Astrocyte (in vitro differentiated cells and primary cell): ENCODE data around the gene EEF1B2. TPM values are rescaled to one million over a fixed set of nuclear protein-coding genes. Genes with fewer than 3 reads are reported as not detected.

Experiments
- DNase-seq: peaks from one replicate; pipeline ENCODE4 v3.0.0-alpha.2; 2010; ENCODE audit warnings: low read depth
- FAIRE-seq: peaks from 2 replicates; lab custom pipeline; 2011; peaks lifted over from hg19 to GRCh38; lab: Jason Lieb, UNC
- H2AFZ ChIP-seq: 2 replicates; pipeline ENCODE4 v1.6.0; 2012; ENCODE audit warnings: low read depth, low read length, inconsistent platforms
- H3K27ac ChIP-seq: 2 replicates; pipeline ENCODE4 v1.5.1; 2011; ENCODE audit warnings: low read depth, low read length, inconsistent platforms
- H3K27me3 ChIP-seq: 2 replicates; pipeline ENCODE4 v1.6.0; 2011; ENCODE audit warnings: low read length, inconsistent platforms; ENCODE audit not compliant: insufficient read depth
- H3K36me3 ChIP-seq: 2 replicates; pipeline ENCODE4 v1.5.1; 2011; ENCODE audit warnings: low read length, inconsistent platforms; ENCODE audit not compliant: insufficient read depth
- H3K4me1 ChIP-seq: 2 replicates; pipeline ENCODE4 v1.5.1; 2011; ENCODE audit warnings: low read length, inconsistent platforms; ENCODE audit not compliant: insufficient read depth
- H3K4me2 ChIP-seq: 2 replicates; pipeline ENCODE4 v1.6.0; 2012; ENCODE audit warnings: low read length, inconsistent platforms
- H3K4me3 ChIP-seq: 2 replicates; pipeline ENCODE4 v1.5.1; 2011; ENCODE audit warnings: low read depth, mild to moderate bottlenecking, low read length, inconsistent platforms; ENCODE audit not compliant: insufficient read depth
- H3K79me2 ChIP-seq: 2 replicates; pipeline ENCODE4 v1.6.0; 2012; ENCODE audit warnings: mild to moderate bottlenecking, low read length, inconsistent platforms; ENCODE audit not compliant: insufficient read depth
- H3K9ac ChIP-seq: 2 replicates; pipeline ENCODE4 v1.6.0; 2012; ENCODE audit warnings: mild to moderate bottlenecking, low read length, inconsistent platforms
- H3K9me3 ChIP-seq: 2 replicates; pipeline ENCODE4 v1.5.1; 2012; ENCODE audit warnings: low read depth, mild to moderate bottlenecking, low read length, inconsistent platforms; ENCODE audit not compliant: insufficient read depth
- H4K20me1 ChIP-seq: 2 replicates; pipeline ENCODE4 v1.6.0; 2012; ENCODE audit warnings: low read length, inconsistent platforms; ENCODE audit not compliant: insufficient read depth
- H3K27ac Mint-ChIP-seq: one replicate; pipeline ENCODE4 v1.8.0; 2021; ENCODE audit warnings: mild to moderate bottlenecking, mixed read lengths; ENCODE audit not compliant: unreplicated experiment
- H3K27me3 Mint-ChIP-seq: one replicate; pipeline ENCODE4 v1.8.0; 2021; ENCODE audit warnings: low read depth, mixed read lengths; ENCODE audit not compliant: unreplicated experiment
- H3K36me3 Mint-ChIP-seq: one replicate; pipeline ENCODE4 v1.8.0; 2021; ENCODE audit warnings: low read depth, mixed read lengths; ENCODE audit not compliant: unreplicated experiment
- H3K4me1 Mint-ChIP-seq: one replicate; pipeline ENCODE4 v1.8.0; 2021; ENCODE audit warnings: low read depth, mixed read lengths; ENCODE audit not compliant: unreplicated experiment
- H3K4me3 Mint-ChIP-seq: one replicate; pipeline ENCODE4 v1.8.0; 2021; ENCODE audit warnings: mild to moderate bottlenecking, moderate library complexity, mixed read lengths; ENCODE audit not compliant: unreplicated experiment
- H3K9me3 Mint-ChIP-seq: one replicate; pipeline ENCODE4 v1.8.0; 2021; ENCODE audit warnings: mild to moderate bottlenecking, mixed read lengths; ENCODE audit not compliant: unreplicated experiment
- EZH2 ChIP-seq: IDR thresholded peaks from 2 replicates; pipeline ENCODE4 v1.6.1; 2012; ENCODE audit warnings: mild to moderate bottlenecking, low read length, inconsistent platforms; ENCODE audit not compliant: insufficient read depth
- total RNA-seq: library from RNA; stranded (reverse); gene quantifications from 2 replicates; pipeline ENCODE4 v1.2.1, GENCODE V29; 2021
- TF ChIP-seq, protein P1 (sequence below): IDR thresholded peaks from 2 replicates; pipeline ENCODE4 v1.5.1; 2011; ENCODE audit warnings: low read depth, mild to moderate bottlenecking, inconsistent platforms, low read length, moderate library complexity; ENCODE audit not compliant: insufficient read depth

EEF1B2 gene
- total RNA-seq, 1 donor from 2014 or later = 546 TPM

DNA sequence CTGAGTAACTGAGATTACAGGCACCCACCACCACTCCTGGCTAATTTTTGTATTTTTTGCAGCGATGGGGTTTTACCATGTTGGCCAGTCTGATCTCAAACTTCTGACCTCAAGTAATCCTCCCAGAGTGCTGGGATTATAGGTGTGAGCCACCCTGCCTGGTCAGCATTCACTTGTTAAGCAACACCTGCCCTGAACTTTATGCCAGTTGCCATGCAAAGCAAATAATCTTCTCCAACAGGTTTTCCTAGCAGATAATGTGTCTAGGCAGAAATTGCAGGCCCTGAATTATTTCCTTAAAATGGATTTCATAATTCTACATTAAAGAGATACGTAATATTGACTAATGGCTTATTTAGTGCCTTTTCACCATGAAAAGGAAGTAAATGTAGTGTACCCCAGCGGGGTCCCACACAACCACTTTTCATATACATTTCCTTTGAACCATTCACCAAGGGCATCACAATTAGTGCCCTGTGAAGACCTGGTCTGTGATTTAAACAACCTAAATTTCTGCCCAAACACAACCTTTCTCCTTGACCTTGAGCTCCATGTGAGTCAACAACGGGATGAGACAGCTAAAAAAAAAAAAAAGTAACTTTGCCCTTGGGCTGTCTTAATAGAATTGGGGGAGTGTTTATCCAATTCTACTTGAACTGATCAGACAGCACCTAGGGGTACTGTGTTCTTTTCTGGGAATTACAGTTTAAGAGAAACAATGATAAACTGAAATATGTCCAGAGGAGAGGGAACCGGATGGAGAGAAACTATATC is 41.6 kb downstream of the EEF1B2 start:
- no peak overlapping the region for H2AFZ ChIP-seq
- no peaks in the 10 kb centered on the region for H3K27me3 ChIP-seq
- no peaks in the 10 kb centered on the region for H3K36me3 ChIP-seq
- Mint-ChIP-seq H3K4me3 (no peak overlapping the region), H3K27me3 (no peaks in the 10 kb centered on the region), H3K36me3 (peaks cover 9% of the 10 kb centered on the region), H3K9me3 (no peaks in the 10 kb centered on the region), H3K27ac (no peak overlapping the region), H3K4me1 (peaks cover 4% of the 10 kb centered on the region)
- no peak for DNase-seq
- no peak overlapping the region for H3K4me3 ChIP-seq
- no peak overlapping the region for H3K27ac ChIP-seq
- H3K79me2 ChIP-seq = no peaks in the 10 kb centered on the region
- no peak for TF ChIP-seq EZH2
- TF ChIP-seq, protein P1, sequence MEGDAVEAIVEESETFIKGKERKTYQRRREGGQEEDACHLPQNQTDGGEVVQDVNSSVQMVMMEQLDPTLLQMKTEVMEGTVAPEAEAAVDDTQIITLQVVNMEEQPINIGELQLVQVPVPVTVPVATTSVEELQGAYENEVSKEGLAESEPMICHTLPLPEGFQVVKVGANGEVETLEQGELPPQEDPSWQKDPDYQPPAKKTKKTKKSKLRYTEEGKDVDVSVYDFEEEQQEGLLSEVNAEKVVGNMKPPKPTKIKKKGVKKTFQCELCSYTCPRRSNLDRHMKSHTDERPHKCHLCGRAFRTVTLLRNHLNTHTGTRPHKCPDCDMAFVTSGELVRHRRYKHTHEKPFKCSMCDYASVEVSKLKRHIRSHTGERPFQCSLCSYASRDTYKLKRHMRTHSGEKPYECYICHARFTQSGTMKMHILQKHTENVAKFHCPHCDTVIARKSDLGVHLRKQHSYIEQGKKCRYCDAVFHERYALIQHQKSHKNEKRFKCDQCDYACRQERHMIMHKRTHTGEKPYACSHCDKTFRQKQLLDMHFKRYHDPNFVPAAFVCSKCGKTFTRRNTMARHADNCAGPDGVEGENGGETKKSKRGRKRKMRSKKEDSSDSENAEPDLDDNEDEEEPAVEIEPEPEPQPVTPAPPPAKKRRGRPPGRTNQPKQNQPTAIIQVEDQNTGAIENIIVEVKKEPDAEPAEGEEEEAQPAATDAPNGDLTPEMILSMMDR = no peak
- no peaks in the 10 kb centered on the region for H3K9me3 ChIP-seq
- H4K20me1 ChIP-seq = no peaks in the 10 kb centered on the region
- no peak overlapping the region for H3K4me2 ChIP-seq
- FAIRE-seq = no peak
- H3K9ac ChIP-seq = no peak overlapping the region
- H3K4me1 ChIP-seq = no peaks in the 10 kb centered on the region

DNA sequence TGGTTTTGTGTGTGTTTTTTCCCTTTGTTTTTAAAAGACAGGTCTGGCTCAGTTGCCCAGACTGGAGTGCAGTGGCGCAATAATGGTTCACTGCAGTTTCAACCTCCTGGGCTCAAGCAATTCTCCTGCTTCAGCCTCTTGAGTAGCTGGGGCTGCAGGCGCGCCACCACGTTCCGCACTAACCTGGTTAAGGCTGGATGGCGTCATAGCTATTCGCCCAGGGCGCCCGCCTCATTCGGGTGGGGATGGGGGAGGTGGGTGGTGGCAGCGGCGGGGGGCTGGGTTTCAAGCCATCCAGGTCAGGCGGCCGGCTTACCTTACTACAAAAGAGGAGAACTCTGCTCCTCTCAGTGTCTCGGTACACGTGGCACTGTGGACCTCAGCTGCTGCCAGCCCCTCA is 42.8 kb downstream of the EEF1B2 start:
- no peaks in the 10 kb centered on the region for H3K79me2 ChIP-seq
- no peaks in the 10 kb centered on the region for H3K27me3 ChIP-seq
- H3K36me3 Mint-ChIP-seq = peaks cover 7% of the 10 kb centered on the region
- H3K4me2 ChIP-seq = no peak overlapping the region
- no peak for TF ChIP-seq EZH2
- TF ChIP-seq, protein P1 = no peak
- H3K4me3 ChIP-seq = no peak overlapping the region
- DNase-seq (no peak), FAIRE-seq (no peak)
- H3K4me1 ChIP-seq = no peaks in the 10 kb centered on the region
- H4K20me1 ChIP-seq = peaks cover 2% of the 10 kb centered on the region
- no peaks in the 10 kb centered on the region for H3K36me3 ChIP-seq
- no peak overlapping the region for H3K4me3 Mint-ChIP-seq
- H3K27me3 Mint-ChIP-seq = no peaks in the 10 kb centered on the region
- no peak overlapping the region for H3K27ac ChIP-seq
- H3K9me3 Mint-ChIP-seq = no peaks in the 10 kb centered on the region
- H3K9ac ChIP-seq = no peak overlapping the region
- H3K27ac Mint-ChIP-seq = no peak overlapping the region
- H3K9me3 ChIP-seq = no peaks in the 10 kb centered on the region
- no peak overlapping the region for H2AFZ ChIP-seq
- peaks cover 4% of the 10 kb centered on the region for H3K4me1 Mint-ChIP-seq

DNA sequence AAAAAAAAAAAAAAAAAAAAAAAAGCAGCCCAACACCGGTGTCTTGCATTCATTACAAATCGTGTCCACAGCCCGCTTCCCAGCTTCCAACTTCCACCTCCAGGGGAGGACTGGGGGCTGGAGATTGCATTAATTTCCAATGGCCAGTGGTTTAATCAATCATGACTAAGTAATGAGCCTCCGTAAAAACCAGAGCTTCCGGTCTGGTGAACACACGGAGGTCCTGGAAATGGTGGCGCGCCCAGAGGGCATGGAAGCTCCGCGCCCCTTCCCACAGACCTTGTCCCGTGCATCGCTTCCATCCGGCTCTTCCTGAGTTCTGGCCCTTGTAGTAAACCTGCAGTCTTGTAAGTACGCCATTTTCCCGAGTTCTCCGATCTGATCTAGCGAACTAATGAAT is 43.6 kb downstream of the EEF1B2 start:
- no peaks in the 10 kb centered on the region for H3K79me2 ChIP-seq

More for the DNA sequence above, 43.6 kb downstream of the EEF1B2 start:
- no peaks in the 10 kb centered on the region for H3K36me3 ChIP-seq
- H3K27me3 ChIP-seq = no peaks in the 10 kb centered on the region
- no peak overlapping the region for H3K4me2 ChIP-seq
- H3K27ac Mint-ChIP-seq = no peak overlapping the region
- peaks cover 4% of the 10 kb centered on the region for H3K4me1 Mint-ChIP-seq
- peaks cover 2% of the 10 kb centered on the region for H4K20me1 ChIP-seq
- TF ChIP-seq, protein P1 = no peak
- TF ChIP-seq EZH2 = no peak
- H3K4me3 ChIP-seq = no peak overlapping the region
- H3K4me3 Mint-ChIP-seq = no peak overlapping the region
- DNase-seq = no peak
- no peak overlapping the region for H3K27ac ChIP-seq
- no peaks in the 10 kb centered on the region for H3K9me3 ChIP-seq
- peaks cover 7% of the 10 kb centered on the region for H3K36me3 Mint-ChIP-seq
- no peaks in the 10 kb centered on the region for H3K4me1 ChIP-seq
- no peak for FAIRE-seq
- no peaks in the 10 kb centered on the region for H3K27me3 Mint-ChIP-seq
- H3K9ac ChIP-seq = no peak overlapping the region
- no peaks in the 10 kb centered on the region for H3K9me3 Mint-ChIP-seq
- H2AFZ ChIP-seq = no peak overlapping the region
